GM21360 (cell line): Measurements from ENCODE around the gene ZNRF2.

Experiments
- ATAC-seq: cut with Tn5 transposase; IDR thresholded peaks from one replicate; pipeline ENCODE4 v1.9.1; 2021; ENCODE audit warnings: mild to moderate bottlenecking, moderate library complexity; ENCODE audit not compliant: unreplicated experiment

ZNRF2 gene

GRCh38 chr7:30284298-30285066 lies at the start of gene ZNRF2:
Gene ZNRF2 (plus strand): TSS chr7:30284597. CDS start chr7:30285358, 761 bp downstream.
- peak; percentile 80 for ATAC-seq

DNA sequence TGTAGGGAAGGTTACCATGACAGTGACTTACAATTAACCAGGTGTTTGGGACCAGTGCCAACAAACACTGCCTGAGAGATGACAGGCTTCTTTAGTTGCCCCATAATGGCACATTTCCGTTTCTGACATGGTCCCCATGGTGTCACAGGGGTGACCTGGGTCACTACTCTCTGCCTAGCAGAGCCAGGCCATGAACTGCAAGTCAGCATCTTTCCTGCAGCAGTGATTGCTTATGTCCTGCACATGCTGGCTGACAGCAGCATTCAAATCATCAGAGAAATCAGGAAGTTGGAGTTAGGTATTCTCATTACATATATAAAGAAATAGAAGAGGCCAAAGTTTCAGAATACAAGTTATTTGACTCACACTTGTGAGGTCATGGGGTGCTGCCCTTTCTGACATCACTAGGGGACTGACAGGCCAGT lies 47.1 kb upstream of the ZNRF2 start:
- no peak for ATAC-seq

- ATAC-seq, result peak; percentile 54
These were observed 45.5 kb upstream of the ZNRF2 start for GRCh38 chr7:30238721-30239441.

GRCh38 chr7:30240106-30240800 lies 44.1 kb upstream of the ZNRF2 start:
- no peak for ATAC-seq

DNA sequence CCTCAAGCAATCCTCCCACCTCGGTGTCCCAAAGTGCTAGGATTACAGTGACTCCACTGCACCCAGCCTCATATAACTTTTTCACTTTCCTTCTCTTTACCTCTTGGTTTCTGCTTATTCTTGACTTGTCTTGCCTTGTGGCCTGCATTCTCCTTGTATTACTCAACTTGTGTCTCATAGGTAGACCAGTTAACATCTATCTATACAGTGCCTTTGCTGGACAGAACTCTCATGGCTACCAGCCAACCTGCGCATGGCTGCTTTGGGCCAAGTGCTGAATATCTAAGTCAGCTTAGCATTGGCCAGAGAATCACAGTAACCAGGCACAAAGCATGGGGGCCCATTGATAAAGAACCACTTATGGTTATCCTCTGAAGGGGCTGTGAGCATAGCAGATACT lies 42.6 kb upstream of the ZNRF2 start:
- ATAC-seq, result no peak

GRCh38 chr7:30244340-30244739 lies 40.1 kb upstream of the ZNRF2 start:
- no peak for ATAC-seq

DNA sequence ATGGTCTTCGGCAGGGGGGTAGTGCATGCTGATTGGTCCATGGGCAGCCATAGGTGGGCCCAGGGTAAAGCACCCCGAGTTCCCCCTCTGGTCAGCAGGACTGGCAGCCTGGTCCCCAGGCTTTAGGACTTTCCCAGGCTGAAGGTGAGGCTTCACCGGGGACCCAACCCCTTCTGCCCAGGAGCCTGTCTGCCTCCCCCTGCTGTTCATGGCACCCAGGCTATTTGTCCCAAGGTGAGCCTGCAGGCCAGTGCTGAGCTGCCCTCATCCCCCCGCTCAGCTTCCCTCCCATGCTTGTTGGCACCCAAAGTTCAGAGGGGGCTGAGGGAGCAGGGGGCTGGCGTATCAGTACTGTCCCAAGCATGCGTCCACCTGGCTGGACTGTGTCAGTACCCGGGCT lies 38.5 kb upstream of the ZNRF2 start:
- ATAC-seq, result no peak

GRCh38 chr7:30246392-30246791 lies 38.0 kb upstream of the ZNRF2 start:
- no peak for ATAC-seq

DNA sequence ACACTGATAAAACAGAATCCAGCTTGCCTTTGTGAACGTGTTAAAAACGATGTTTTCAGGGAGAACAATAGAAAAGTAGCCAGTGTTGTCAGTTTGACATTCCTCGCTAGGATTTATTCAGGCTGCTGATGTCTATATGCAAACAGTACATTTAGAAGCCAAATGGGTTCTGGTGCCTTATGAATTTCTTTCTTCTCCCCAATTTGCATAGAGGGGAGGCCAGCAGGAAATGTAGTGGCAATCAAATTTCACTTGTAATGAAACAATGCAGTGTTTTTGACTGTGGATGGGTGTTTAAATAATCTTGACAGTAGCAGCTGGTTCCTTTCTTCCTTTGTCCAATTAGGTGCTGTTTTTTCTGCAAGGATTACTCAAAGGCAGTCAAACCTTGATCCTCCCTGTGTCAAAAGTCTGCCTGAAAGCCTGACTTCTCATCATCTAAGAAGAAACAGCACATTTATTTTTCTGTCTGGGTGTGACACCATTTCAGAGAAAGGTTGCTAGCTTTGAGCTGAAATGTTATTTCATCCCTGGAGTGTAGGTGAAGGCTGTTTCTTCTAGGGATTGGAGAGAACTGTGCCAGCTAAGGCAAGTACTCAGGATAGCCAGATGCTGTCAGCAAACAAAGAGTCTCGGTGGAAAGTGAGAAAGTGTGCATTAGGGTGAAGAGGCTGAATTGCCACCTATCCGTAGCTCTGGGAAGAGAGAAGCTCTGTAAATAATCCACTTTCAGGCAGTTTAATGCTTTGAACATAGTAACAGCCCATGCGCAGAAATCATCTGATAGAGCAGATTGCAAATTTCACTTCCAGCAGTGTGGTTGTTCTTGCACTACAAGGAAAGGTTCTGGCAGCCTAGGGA lies 36.6 kb upstream of the ZNRF2 start:
- no peak for ATAC-seq

DNA sequence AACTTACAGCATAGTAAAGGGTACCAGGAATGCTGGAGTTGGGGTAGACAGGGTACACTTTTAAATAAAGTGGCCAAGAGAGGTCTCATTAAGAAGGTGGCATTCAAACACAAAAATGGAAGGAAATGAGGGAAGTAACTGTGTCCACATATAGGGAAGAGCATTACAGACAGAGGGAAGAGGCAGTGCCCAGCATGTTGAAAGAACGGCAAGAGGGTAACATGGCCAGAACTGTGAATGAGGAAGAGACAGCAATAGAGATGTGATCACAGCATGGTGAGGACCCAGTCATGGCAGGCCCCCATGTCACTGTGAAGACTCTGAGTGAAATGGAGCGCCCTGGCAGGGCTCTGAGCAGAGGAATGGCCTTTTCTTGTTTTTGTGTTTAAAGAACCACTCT lies 35.1 kb upstream of the ZNRF2 start:
- no peak for ATAC-seq

GRCh38 chr7:30249986-30250774 lies 34.2 kb upstream of the ZNRF2 start:
- no peak for ATAC-seq

DNA sequence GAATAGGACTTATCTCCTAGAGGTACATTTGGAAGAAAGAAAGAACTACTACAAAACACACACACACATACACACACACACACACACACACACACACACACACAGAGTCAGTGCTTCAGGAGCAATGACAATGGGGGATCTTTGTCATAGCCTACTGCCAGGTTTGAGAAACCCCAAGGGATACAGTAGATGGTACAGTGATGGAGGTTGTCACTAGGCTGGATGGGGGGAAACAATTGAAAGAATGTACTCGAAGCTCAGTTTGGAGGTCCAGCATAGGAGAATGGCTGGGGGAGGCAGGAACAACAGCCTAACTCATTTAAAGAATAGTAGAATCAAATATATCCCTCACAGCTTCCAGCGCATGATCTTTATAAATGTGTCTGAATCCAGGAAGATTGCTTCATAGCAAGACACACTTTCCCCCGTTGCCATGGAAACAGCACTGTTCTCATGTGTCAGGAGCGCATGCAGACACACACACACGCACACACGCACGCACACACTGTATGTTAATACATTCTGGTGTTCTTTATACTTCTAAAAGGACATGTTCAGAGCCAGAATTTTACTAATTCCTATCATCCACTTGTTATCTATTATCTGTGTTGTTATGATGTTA lies 32.6 kb upstream of the ZNRF2 start:
- no peak for ATAC-seq

DNA sequence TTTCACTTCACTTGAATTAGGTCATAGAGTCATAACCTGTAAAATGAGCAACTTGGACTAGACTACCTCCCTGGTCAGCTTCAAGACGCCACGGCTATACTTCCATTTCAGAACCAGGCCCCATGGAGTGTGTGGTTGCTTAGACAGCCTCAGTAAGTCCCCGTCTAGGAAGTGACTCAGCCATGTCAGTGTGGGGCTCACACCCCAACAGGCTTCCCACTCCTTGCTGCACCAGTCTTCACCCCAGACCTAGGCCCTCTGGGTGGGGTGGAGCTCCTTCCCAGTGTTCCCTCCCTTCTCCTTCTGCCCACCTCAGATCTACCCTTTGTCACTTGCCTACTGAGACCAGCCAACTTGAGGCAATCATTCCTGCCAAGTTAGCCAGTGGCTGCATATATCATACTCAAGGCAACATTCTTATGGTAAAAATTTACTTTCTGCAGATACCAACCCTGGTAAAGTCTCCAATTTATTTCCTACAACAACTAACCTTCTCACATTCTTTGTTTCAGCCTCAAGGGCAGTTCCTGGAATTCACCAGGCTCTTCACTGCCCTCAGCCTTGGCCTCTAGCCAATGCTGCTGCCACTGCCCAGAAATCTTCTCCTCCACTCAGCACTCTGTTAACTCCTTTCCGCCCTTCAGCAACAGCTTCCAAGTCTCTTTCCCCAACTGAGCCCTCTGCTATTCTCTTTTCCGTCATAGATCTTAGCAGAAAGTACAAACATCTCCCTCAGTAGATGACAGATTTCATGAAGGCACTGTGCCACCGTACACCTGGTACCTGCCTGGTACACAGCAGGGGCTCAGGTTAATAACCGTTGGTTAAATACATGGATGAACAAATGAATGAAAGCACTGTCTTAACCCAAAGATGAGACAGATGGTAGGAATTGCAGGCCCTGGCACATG lies 31.3 kb upstream of the ZNRF2 start:
- no peak for ATAC-seq

- ATAC-seq, result no peak
These were observed 30.6 kb upstream of the ZNRF2 start for GRCh38 chr7:30253796-30254165.

DNA sequence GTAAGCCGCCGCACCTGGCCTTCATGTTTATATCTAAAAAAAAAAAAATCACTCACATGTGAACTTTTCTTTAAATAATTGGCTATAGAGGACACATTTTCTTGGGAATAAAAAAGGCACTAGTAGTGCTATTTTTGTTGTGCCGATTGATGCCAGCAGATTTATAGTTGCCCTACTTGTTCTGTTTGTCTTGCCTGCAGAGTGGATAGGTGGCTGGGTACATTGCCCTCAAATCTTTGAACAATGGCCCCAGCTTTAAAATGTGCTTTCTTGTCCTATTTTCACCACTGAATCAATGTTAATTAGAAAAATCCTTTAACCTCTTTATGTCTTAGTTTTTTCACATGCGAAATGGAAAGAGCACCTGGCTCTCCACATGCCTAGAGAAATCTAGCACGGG lies 30.1 kb upstream of the ZNRF2 start:
- ATAC-seq, result no peak

- no peak for ATAC-seq
These were observed 29.7 kb upstream of the ZNRF2 start for GRCh38 chr7:30254717-30255063.

- no peak for ATAC-seq
These were observed 29.2 kb upstream of the ZNRF2 start for GRCh38 chr7:30255064-30255769.

DNA sequence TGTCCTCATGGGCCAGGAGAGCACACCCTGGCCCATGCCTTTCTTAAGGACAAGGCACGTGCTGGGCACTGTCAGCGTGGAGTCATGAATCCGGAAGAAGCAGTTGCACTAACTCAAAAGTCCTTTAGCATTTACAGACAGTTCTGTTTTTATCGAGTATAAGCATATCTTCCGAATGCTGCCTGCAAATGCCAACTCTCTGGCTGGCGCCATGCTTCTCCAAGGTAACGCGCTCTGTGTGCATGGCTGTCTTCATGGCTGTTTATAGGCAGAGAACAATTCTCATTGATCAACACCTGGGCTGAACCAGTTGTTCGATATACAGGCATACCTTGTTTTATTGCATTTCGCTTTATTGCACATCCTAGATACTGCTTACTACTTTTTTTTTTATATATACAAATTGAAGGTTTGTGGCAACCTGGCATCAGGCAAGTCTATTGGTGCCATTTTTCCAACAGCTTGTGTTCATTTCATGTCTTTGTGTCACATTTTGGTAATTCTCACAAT lies 28.0 kb upstream of the ZNRF2 start:
- ATAC-seq, result no peak
